HG03520 (cell line): ENCODE measurements around the gene FAU.
"Not testable (repeated sequence)": the region's sequence is repeated elsewhere in the genome, so short reads cannot be mapped to it uniquely, and the experiment has no call there.

Source experiments
- ATAC-seq: cut with Tn5 transposase; IDR thresholded peaks from one replicate; pipeline ENCODE4 v1.9.1; 2021; ENCODE audit warnings: mild to moderate bottlenecking, moderate library complexity; ENCODE audit not compliant: unreplicated experiment

Gene FAU

GRCh38 chr11:65121865-65122696, at the start of gene FAU, which contains the start of gene MRPL49:
FAU (minus strand) TSS chr11:65122134; CDS start chr11:65121813, 321 bp downstream.
MRPL49 (plus strand) TSS chr11:65122321; CDS start chr11:65122347, 26 bp downstream.
- ATAC-seq = peak; percentile 64

GRCh38 chr11:65170058-65170534, 48.2 kb upstream of the FAU start, which contains the start of gene SPDYC:
SPDYC (plus strand) TSS chr11:65170233; CDS start chr11:65171358, 1,125 bp downstream.
- no peak for ATAC-seq

- ATAC-seq = no peak
Observed at GRCh38 chr11:65169164-65169641, 47.3 kb upstream of the FAU start.

GRCh38 chr11:65167656-65168055, 45.7 kb upstream of the FAU start:
- no peak for ATAC-seq

GRCh38 chr11:65166893-65167292, 45.0 kb upstream of the FAU start:
- no peak for ATAC-seq

GRCh38 chr11:65165410-65166317, 43.7 kb upstream of the FAU start:
- ATAC-seq = no peak

- ATAC-seq = no peak
Observed at GRCh38 chr11:65163684-65164083, 41.8 kb upstream of the FAU start.

- ATAC-seq = no peak
Observed at GRCh38 chr11:65160643-65161042, 38.7 kb upstream of the FAU start.

- no peak for ATAC-seq
Observed at GRCh38 chr11:65159012-65159411, 37.1 kb upstream of the FAU start.

- ATAC-seq = no peak
Observed at GRCh38 chr11:65157336-65157735, 35.4 kb upstream of the FAU start.

GRCh38 chr11:65156926-65157325, 35.0 kb upstream of the FAU start:
- no peak for ATAC-seq

GRCh38 chr11:65156256-65156655, 34.3 kb upstream of the FAU start:
- no peak for ATAC-seq

- no peak for ATAC-seq
Observed at GRCh38 chr11:65152122-65152521, 30.2 kb upstream of the FAU start.

- ATAC-seq = no peak
Observed at GRCh38 chr11:65151331-65151899, 29.5 kb upstream of the FAU start.

- ATAC-seq = no peak
Observed at GRCh38 chr11:65150509-65151299, 28.8 kb upstream of the FAU start.

- ATAC-seq = not testable (repeated sequence)
Observed at GRCh38 chr11:65150131-65150508, 28.2 kb upstream of the FAU start.

GRCh38 chr11:65148657-65149056, 26.7 kb upstream of the FAU start:
- no peak for ATAC-seq

- no peak for ATAC-seq
Observed at GRCh38 chr11:65147352-65148075, 25.6 kb upstream of the FAU start.

- no peak for ATAC-seq
Observed at GRCh38 chr11:65141896-65142494, 20.1 kb upstream of the FAU start.
